HFF-Myc (cell line): ENCODE results near the gene BCCIP.

ENCODE experiments used
- DNase-seq: peaks from one replicate; pipeline ENCODE4 v3.0.0-alpha.2; 2011; ENCODE audit warnings: low read depth; ENCODE audit errors: extremely low read depth
- H3K4me3 ChIP-seq: replicated peaks from 2 replicates; pipeline ENCODE4 v1.5.1; 2011; ENCODE audit warnings: low read depth, mild to moderate bottlenecking, control low read depth, low read length
- TF ChIP-seq, protein P1 (sequence below): IDR thresholded peaks from 2 replicates; pipeline ENCODE4 v1.5.1; 2012; ENCODE audit warnings: mild to moderate bottlenecking, low read depth, low read length, control low read depth; ENCODE audit errors: missing control alignments

Gene BCCIP

GRCh38 chr10:125882596-125882995 is 59.2 kb downstream of the BCCIP start:
- DNase-seq = no peak
- TF ChIP-seq, protein P1, sequence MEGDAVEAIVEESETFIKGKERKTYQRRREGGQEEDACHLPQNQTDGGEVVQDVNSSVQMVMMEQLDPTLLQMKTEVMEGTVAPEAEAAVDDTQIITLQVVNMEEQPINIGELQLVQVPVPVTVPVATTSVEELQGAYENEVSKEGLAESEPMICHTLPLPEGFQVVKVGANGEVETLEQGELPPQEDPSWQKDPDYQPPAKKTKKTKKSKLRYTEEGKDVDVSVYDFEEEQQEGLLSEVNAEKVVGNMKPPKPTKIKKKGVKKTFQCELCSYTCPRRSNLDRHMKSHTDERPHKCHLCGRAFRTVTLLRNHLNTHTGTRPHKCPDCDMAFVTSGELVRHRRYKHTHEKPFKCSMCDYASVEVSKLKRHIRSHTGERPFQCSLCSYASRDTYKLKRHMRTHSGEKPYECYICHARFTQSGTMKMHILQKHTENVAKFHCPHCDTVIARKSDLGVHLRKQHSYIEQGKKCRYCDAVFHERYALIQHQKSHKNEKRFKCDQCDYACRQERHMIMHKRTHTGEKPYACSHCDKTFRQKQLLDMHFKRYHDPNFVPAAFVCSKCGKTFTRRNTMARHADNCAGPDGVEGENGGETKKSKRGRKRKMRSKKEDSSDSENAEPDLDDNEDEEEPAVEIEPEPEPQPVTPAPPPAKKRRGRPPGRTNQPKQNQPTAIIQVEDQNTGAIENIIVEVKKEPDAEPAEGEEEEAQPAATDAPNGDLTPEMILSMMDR = no peak
- H3K4me3 ChIP-seq = no peak overlapping the region

DNA sequence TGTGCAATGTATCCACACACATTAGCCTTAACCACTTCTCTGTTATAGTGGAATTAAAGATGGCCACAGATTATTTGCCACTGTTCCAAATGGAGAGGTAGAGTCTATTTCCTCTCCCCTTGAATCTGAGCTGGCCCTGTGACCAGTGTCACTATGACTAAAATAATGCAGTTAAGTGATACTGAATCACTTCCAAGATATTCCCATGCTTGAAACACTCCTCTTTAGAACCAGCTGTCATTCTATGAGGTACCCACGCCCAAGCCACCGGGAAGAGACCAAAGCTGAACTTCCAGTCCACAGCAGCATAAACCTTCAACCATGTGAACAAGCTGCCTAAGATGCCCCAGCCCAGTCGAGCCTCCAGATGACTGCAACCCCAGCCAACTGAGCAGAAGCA is 59.9 kb downstream of the BCCIP start:
- no peak for DNase-seq
- TF ChIP-seq, protein P1 = no peak
- H3K4me3 ChIP-seq = no peak overlapping the region
